Measurements from ENCODE around the gene CEACAM20.

Gene CEACAM20

DNA sequence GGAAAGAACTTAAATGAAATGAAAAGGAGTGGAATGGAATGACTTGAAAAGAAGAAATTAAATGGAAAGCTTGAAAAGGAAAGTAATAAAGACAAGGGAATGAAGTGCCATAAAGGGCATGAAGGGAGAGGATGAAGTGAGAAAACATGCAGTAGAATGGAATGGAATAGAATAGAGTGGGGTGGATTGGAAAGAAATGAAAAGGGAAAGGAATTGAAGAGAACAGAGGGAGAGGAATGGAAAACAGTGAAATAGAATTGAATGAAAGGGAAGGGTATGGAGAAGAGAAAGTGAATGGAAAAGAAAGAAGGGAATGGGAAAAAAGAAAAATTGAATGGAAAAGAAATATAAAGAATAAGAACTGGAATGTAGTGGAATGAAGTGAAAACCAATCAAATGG, 20.0 kb downstream of the CEACAM20 start:
- no peak for ATAC-seq (ENCODE audit: insufficient read depth, low read depth)
- no peaks in the 10 kb centered on the region for H3K36me3 ChIP-seq (ENCODE audit: insufficient read depth, low read length)
- peaks cover 3% of the 10 kb centered on the region for H3K9me3 ChIP-seq (ENCODE audit: insufficient read depth, low read length, severe bottlenecking)
- TF ChIP-seq EZH2 (IDR thresholded peaks at IDR 0.05; ENCODE audit: borderline replicate concordance, low read depth, low read length, severe bottlenecking) = no peak
- TF ChIP-seq, protein P1, sequence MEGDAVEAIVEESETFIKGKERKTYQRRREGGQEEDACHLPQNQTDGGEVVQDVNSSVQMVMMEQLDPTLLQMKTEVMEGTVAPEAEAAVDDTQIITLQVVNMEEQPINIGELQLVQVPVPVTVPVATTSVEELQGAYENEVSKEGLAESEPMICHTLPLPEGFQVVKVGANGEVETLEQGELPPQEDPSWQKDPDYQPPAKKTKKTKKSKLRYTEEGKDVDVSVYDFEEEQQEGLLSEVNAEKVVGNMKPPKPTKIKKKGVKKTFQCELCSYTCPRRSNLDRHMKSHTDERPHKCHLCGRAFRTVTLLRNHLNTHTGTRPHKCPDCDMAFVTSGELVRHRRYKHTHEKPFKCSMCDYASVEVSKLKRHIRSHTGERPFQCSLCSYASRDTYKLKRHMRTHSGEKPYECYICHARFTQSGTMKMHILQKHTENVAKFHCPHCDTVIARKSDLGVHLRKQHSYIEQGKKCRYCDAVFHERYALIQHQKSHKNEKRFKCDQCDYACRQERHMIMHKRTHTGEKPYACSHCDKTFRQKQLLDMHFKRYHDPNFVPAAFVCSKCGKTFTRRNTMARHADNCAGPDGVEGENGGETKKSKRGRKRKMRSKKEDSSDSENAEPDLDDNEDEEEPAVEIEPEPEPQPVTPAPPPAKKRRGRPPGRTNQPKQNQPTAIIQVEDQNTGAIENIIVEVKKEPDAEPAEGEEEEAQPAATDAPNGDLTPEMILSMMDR (IDR thresholded peaks at IDR 0.05; ENCODE audit: borderline replicate concordance, extremely low read depth, low read length, poor library complexity, severe bottlenecking) = no peak
- H3K27me3 ChIP-seq (ENCODE audit: insufficient read depth, low read length, poor library complexity) = no peaks in the 10 kb centered on the region
- no peak overlapping the region for H3K9ac ChIP-seq (ENCODE audit: low read depth, low read length)
- no peak overlapping the region for H3K27ac ChIP-seq (ENCODE audit: low read length)
- H3K4me2 ChIP-seq (ENCODE audit: insufficient read depth, low read length) = no peak overlapping the region
- no peak overlapping the region for H2AFZ ChIP-seq (ENCODE audit: low read depth, low read length)
- no peaks in the 10 kb centered on the region for H4K20me1 ChIP-seq (ENCODE audit: insufficient read depth, low read length)
- no peak overlapping the region for H3K4me3 ChIP-seq (ENCODE audit: low read depth in 1 of 2, low read length in 2 of 2)
- no peak for DNase-seq
- no peaks in the 10 kb centered on the region for H3K79me2 ChIP-seq (ENCODE audit: insufficient read depth, low read length)
- no peaks in the 10 kb centered on the region for H3K4me1 ChIP-seq (ENCODE audit: insufficient read depth, low read length)

DNA sequence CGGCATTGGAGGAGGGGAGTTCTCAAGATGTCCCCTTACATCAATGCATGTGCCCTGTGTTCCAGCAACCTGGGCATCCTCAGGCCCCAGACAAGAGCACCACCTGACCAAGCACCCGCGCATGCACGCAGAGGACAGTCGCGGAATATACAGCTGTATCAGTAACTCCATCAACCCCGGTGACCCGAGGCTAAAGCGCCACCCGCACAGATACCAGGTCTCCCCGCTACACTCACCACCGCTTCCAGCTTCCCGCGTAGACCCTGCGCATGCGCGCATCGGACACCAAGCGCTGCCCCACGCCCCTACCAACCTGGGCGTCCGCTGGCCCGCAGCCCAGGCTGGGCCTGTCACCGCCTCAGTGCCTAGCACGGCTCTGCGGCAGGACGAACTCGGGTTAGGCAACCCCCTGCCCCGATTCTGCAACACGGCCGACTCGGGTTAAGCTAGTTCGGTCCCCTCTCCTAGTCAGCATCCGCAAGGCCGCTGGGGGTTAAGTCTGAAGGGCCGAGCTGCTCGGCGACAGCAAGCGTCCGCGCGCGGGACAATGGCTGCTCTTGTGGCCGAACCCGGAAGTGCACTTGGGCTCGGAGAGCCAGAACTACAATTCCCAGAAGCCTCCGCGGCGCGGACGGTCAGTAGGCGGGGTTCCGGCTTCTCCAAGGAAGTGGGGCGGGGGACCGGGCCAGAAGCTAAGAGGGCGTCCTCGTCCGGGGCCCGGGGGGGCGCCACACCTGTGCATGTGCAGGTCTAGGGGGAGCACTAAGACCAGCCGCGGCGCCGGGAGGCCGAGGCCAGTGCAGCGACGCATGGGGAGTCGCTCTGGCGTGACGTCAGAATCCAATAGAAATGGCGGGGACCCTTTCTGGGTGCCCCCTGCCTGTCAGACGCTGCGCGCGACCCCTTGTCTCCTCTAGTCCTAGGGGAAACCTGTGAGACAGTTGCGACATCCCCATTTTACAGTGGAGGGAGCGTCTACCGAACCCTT, 29.2 kb downstream of the CEACAM20 start, which contains the start of gene ZNF180:
Gene ZNF180, minus strand, starts transcription at position 561 of the 988 bp plus-strand sequence. CDS start 3,188 bp downstream, outside the sequence.
- ATAC-seq (ENCODE audit: insufficient read depth, low read depth) = peak; percentile 89
- Histone ChIP-seq H3K27ac (ENCODE audit: low read length) (peak within 1 kb of the TSS; percentile 98), H3K36me3 (ENCODE audit: insufficient read depth, low read length) (peaks cover 51% of the 10 kb centered on the region), H3K4me2 (ENCODE audit: insufficient read depth, low read length) (peak within 1 kb of the TSS; percentile 83), H3K9me3 (ENCODE audit: insufficient read depth, low read length, severe bottlenecking) (peaks cover 57% of the 10 kb centered on the region), H3K9ac (ENCODE audit: low read depth, low read length) (peak within 1 kb of the TSS; percentile 95), H3K27me3 (ENCODE audit: insufficient read depth, low read length, poor library complexity) (no peaks in the 10 kb centered on the region), H3K4me3 (ENCODE audit: low read depth in 1 of 2, low read length in 2 of 2) (peak within 1 kb of the TSS; percentile 87 to 98), H2AFZ (ENCODE audit: low read depth, low read length) (peak within 1 kb of the TSS; percentile 100), H3K79me2 (ENCODE audit: insufficient read depth, low read length) (peaks cover 49% of the 10 kb centered on the region), H4K20me1 (ENCODE audit: insufficient read depth, low read length) (no peaks in the 10 kb centered on the region), H3K4me1 (ENCODE audit: insufficient read depth, low read length) (peaks cover 33% of the 10 kb centered on the region)
- TF ChIP-seq, protein P1 (IDR thresholded peaks at IDR 0.05; ENCODE audit: borderline replicate concordance, extremely low read depth, low read length, poor library complexity, severe bottlenecking) = peak; percentile 39
- no peak for TF ChIP-seq EZH2 (IDR thresholded peaks at IDR 0.05; ENCODE audit: borderline replicate concordance, low read depth, low read length, severe bottlenecking)
- peak; percentile 96 for DNase-seq

DNA sequence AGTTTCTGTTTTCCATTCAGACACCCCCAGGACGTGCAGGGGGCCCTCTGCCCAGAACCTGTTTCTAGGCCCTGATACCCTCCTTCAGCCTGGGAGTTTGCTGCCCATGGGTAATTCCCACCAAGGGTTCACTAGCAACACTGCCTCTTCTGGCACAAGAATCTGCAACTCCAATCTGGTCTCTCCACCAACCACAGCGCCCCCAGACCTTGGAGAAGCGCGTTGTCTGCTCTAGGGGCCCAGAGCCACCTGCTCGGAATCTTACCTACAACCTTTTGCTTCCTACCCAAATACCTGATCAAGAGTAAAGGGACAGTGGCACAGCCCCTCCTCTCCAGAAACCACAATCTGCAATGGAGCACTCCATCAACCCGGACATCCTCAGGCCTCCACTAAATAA, 29.9 kb downstream of the CEACAM20 start:
- DNase-seq (no peak), ATAC-seq (ENCODE audit: insufficient read depth, low read depth) (no peak)

More for the DNA sequence above, 29.9 kb downstream of the CEACAM20 start:
- H3K36me3 ChIP-seq (ENCODE audit: insufficient read depth, low read length) = peaks cover 58% of the 10 kb centered on the region
- no peaks in the 10 kb centered on the region for H4K20me1 ChIP-seq (ENCODE audit: insufficient read depth, low read length)
- H3K27ac ChIP-seq (ENCODE audit: low read length) = peak overlapping the region; percentile 98
- H2AFZ ChIP-seq (ENCODE audit: low read depth, low read length) = peak overlapping the region; percentile 100
- no peaks in the 10 kb centered on the region for H3K27me3 ChIP-seq (ENCODE audit: insufficient read depth, low read length, poor library complexity)
- H3K4me2 ChIP-seq (ENCODE audit: insufficient read depth, low read length) = peak overlapping the region; percentile 83
- TF ChIP-seq, protein P1 (IDR thresholded peaks at IDR 0.05; ENCODE audit: borderline replicate concordance, extremely low read depth, low read length, poor library complexity, severe bottlenecking) = no peak
- no peak for TF ChIP-seq EZH2 (IDR thresholded peaks at IDR 0.05; ENCODE audit: borderline replicate concordance, low read depth, low read length, severe bottlenecking)
- peak overlapping the region; percentile 95 for H3K9ac ChIP-seq (ENCODE audit: low read depth, low read length)
- H3K79me2 ChIP-seq (ENCODE audit: insufficient read depth, low read length) = peaks cover 55% of the 10 kb centered on the region
- peaks cover 33% of the 10 kb centered on the region for H3K4me1 ChIP-seq (ENCODE audit: insufficient read depth, low read length)
- H3K4me3 ChIP-seq (ENCODE audit: low read depth in 1 of 2, low read length in 2 of 2) = peak overlapping the region; percentile 87 to 98
- peaks cover 64% of the 10 kb centered on the region for H3K9me3 ChIP-seq (ENCODE audit: insufficient read depth, low read length, severe bottlenecking)

Data from DND-41 (cell line).